NB4 (cell line): ENCODE results near the gene CRIP2.

Experiments
- DNase-seq: peaks from one replicate; pipeline ENCODE4 v3.0.0; 2010; ENCODE audit warnings: low read depth
- H3K4me3 ChIP-seq: one replicate; pipeline ENCODE4 v1.5.1; 2011; ENCODE audit warnings: mild to moderate bottlenecking, low read depth, low read length, moderate library complexity
- MYC ChIP-seq: IDR thresholded peaks from 2 replicates; pipeline ENCODE4 v1.6.1; 2011; ENCODE audit warnings: low read depth, low read length
- POLR2A ChIP-seq: IDR thresholded peaks from 2 replicates; pipeline ENCODE4 v1.6.1; 2011; ENCODE audit warnings: mild to moderate bottlenecking; ENCODE audit not compliant: insufficient read length; ENCODE audit errors: extremely low read depth
- TF ChIP-seq, protein P1 (sequence below): IDR thresholded peaks from 2 replicates; pipeline ENCODE4 v1.6.1; 2011; ENCODE audit warnings: low read depth, low read length
- TF ChIP-seq, protein P2 (sequence below): IDR thresholded peaks from one replicate; pipeline ENCODE4 v1.5.1; 2012; ENCODE audit warnings: low read depth, low read length

CRIP2 gene

DNA sequence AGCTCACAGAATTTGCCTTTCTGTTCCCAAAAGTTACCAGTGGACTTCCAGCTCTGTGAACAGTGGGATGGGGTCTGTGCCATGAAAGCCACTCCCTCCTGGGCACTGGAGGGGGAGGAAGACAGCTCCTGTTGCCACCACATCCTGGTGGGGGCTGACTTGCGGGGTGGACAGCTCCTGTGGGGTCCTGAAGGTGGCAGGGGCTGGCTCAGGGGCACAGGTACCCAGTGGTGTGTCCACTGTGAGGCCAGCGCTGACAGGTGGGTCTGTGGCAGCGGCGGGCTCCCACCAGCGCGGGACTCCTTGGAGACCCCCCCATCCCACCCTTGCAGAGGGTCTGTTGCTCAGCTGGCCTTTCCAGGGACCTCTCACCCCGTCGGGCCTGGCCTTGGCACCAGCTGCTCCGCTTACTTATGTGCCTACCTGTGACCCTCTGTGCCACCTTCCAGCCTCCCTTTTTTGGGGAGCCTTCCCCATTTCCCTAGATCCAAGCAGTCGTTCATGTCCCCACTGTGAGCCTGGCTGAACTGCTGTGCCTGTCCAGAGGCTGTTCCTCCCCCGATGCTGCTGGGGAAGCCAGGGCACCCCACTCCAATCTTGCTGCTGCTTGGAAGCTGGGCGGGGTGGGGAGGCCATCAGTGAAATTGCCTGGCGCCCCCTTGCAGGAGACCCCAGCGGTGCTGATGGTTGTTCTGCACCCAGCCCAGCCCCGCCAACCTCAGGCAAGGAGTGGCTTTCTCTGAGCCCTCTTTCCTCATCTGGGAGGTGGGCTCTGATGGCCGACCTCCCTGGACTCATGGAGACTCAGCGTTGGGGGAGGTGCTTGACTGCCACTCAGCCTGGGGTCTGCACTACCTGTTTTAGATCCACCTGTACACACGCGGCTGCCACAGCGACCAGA lies 18.6 kb downstream of the CRIP2 start:
- H3K4me3 ChIP-seq = no peak overlapping the region
- TF ChIP-seq, protein P1, sequence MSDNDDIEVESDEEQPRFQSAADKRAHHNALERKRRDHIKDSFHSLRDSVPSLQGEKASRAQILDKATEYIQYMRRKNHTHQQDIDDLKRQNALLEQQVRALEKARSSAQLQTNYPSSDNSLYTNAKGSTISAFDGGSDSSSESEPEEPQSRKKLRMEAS = no peak
- TF ChIP-seq MYC = no peak
- no peak for TF ChIP-seq POLR2A
- DNase-seq = no peak

- TF ChIP-seq, protein P1 = no peak
- TF ChIP-seq, protein P2, sequence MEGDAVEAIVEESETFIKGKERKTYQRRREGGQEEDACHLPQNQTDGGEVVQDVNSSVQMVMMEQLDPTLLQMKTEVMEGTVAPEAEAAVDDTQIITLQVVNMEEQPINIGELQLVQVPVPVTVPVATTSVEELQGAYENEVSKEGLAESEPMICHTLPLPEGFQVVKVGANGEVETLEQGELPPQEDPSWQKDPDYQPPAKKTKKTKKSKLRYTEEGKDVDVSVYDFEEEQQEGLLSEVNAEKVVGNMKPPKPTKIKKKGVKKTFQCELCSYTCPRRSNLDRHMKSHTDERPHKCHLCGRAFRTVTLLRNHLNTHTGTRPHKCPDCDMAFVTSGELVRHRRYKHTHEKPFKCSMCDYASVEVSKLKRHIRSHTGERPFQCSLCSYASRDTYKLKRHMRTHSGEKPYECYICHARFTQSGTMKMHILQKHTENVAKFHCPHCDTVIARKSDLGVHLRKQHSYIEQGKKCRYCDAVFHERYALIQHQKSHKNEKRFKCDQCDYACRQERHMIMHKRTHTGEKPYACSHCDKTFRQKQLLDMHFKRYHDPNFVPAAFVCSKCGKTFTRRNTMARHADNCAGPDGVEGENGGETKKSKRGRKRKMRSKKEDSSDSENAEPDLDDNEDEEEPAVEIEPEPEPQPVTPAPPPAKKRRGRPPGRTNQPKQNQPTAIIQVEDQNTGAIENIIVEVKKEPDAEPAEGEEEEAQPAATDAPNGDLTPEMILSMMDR = no peak
- TF ChIP-seq MYC (no peak), POLR2A (no peak)
- DNase-seq = no peak
- no peak overlapping the region for H3K4me3 ChIP-seq
These were observed 19.4 kb downstream of the CRIP2 start for GRCh38 chr14:105493921-105494605.

DNA sequence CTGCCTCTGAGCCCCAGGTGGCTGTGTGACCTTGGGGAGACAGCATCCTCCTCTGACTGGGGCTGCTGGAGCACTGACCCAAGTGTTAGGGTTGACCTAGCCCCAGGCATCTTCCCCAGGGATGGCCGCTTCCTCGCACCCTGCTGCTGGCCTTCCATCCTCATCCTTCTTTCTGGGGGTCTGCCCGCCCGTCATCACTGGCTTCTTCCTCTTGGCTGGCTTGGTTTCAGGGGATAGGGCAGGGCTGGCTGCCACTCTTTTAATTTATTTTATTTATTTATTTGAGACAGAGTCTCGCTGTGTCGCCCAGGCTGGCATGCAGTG lies 19.9 kb downstream of the CRIP2 start:
- TF ChIP-seq MYC = no peak
- no peak for TF ChIP-seq POLR2A
- TF ChIP-seq, protein P2 = no peak
- TF ChIP-seq, protein P1 = no peak
- no peak overlapping the region for H3K4me3 ChIP-seq
- DNase-seq = no peak

DNA sequence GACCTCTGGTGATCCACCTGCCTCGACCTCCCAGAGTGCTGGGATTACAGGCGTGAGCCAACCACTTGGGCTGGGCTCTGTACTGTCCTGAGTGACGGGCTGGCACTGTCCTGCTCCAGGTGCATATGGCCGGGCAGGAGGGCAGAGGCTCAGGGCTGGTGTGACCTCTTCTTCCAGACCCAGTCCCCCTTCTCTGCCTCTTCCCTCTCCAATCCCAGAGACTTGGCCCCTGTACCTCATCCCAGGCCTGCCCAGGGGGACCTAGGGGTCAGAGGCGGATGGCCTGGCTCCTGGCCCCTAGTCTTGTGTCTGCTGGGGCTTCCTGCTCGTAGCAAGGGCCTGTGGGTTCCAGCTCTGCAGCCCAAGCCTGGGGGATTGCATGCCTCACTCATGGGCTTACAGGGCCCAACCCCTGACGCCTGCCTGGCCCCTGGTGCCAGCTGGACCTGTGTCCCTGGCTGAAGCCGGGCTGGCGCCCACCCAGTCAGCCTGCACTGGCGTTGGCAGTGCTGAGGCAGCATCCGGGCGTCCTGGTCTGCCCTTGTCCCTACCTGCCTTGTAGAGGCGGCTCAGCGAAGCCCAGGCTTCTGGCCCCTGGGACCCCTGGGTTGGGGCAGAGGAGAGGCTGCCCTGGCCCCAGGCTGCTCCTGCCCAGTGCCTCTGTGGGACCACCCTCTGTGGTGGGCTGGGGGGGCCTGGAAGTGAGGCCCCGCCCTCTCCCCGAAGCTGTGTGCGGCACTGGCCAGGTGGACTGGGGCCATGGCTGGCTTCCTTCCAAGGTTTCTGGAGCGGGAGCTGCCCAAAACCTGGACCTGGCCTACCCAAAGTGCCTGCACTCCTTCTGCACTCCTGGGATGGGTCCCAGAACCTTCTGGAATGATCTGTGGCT lies 20.7 kb downstream of the CRIP2 start:
- TF ChIP-seq MYC (no peak), POLR2A (no peak)
- TF ChIP-seq, protein P2 = no peak
- TF ChIP-seq, protein P1 = no peak
- no peak overlapping the region for H3K4me3 ChIP-seq
- no peak for DNase-seq

DNA sequence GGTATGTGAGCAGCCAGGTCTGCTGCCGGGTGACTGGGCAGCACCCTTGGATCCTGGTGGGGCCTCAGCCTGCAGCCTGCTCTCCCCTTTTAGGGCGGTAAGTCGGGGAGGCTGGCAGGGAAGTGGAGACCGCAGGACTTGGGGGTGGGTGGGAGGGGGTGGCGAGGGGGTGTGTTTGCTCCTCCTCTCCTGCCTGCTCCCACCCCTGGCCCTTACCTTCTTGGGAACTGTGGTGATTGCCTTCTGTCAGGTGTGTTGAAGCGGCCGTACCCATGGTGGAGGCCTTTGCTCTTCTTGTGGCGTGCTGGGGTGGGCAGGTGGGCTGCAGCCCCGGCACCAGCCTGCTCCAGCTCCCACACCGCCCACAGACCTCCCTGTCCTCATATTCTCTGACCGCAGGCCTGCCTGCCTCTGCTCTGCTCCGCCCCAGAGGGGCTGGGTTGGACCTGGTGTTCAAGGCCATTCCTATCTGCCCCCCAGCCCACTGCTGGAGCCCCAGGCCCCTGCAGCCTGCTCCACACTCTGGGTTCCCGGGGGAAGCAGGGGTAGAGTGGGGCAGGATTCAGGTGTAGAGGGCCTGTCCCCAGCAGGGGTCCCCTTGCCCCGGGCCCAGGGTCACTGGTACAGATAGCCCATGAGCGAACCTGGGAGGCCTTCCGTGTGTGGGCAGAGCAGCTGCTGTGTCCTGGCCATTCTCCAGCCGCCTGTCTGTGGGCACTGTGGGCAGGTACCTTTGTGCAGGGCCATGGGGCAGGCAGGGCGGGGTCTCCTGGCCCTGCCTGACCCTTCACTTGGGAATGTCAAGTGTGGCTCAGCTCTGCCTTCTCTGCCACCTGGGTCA lies 21.6 kb downstream of the CRIP2 start:
- DNase-seq = no peak
- H3K4me3 ChIP-seq = no peak overlapping the region
- no peak for TF ChIP-seq POLR2A
- TF ChIP-seq, protein P2 = no peak
- TF ChIP-seq MYC = no peak
- TF ChIP-seq, protein P1 = no peak
